ENCODE results near the gene SMIM33.

GRCh38 chr5:139454568-139455290 is 16.1 kb upstream of the SMIM33 start:
- no peak for TF ChIP-seq CTCF (IDR thresholded peaks at IDR 0.05)
- TF ChIP-seq POLR2A (IDR thresholded peaks at IDR 0.05) = no peak

Measured in upper lobe of left lung (tissue), 4 donors.